Adrenal gland (tissue), 12 donors: ENCODE results near the gene MAGI1. TPM values are rescaled to one million over a fixed set of nuclear protein-coding genes. Genes with fewer than 3 reads are reported as not detected.

Experiments used
- DNase-seq, 7 donors: peaks; one replicate each; pipeline ENCODE4 v3.0.0-alpha.2; 2019 to 2020
- H3K27ac ChIP-seq, 5 donors: fragments of 200-600 bp; sonication (generic) in 4 of 5; 1 replicate in 3 of 5; 2 replicates in 2 of 5; pipeline versions ENCODE4 v1.5.1 to v1.8.0; 2016 to 2020; ENCODE audit warnings: mild to moderate bottlenecking in 1 of 5
- H3K27me3 ChIP-seq: fragments of 200-600 bp; 2 replicates; pipeline ENCODE4 v1.8.0; 2021
- H3K36me3 ChIP-seq, 2 donors: fragments of 200-600 bp; replicated peaks in 1 of 2; 1 replicate in 1 of 2; 2 replicates in 1 of 2; pipeline versions ENCODE4 v1.5.1 to v1.8.0; 2018 to 2022
- H3K4me1 ChIP-seq, 2 donors: fragments of 200-600 bp; replicated peaks in 1 of 2; 1 replicate in 1 of 2; 2 replicates in 1 of 2; pipeline versions ENCODE4 v1.5.1 to v1.8.0; 2018 to 2021
- H3K4me3 ChIP-seq, 4 donors: fragments of 200-600 bp; sonication (generic) in 3 of 4; one replicate each; pipeline ENCODE4 v1.5.1; 2016 to 2018
- H3K9me3 ChIP-seq, 3 donors: fragments of 200-600 bp; sonication (generic) in 1 of 3; replicated peaks in 1 of 3; 1 replicate in 2 of 3; 2 replicates in 1 of 3; pipeline versions ENCODE4 v1.5.1 to v1.8.0; 2016 to 2021
- POLR2A ChIP-seq, 2 donors: fragments of 450-650 bp; IDR thresholded peaks; one replicate each; pipeline ENCODE4 v1.6.1; 2017; ENCODE audit warnings: antibody characterized with exemption in 2 of 2, mild to moderate bottlenecking in 2 of 2, moderate library complexity in 1 of 2
- WGBS, 4 donors: extraction: QIAGEN DNeasy Blood & Tissue Kit in 2 of 4; methylation state at CpG; one replicate each; pipeline versions ENCODE4 v1.1.5 to v1.1.7; 2013 to 2017; 5-methylcytosine and 5-hydroxymethylcytosine counted together
- intact Hi-C, 2 donors: fragments of 100-400 bp; cut with DNase I; formaldehyde crosslinking; loops; one replicate each; pipeline versions ENCODE4 v1.14.1 to v1.15.0; 2022 to 2023
- polyA plus RNA-seq, 3 donors: library from polyadenylated mRNA; stranded (reverse); fragments of 200-250 nt in 2 of 3; fragments of 350-450 nt in 1 of 3; fragmentation: Illumina TruSeq in 1 of 3; extraction: RNeasy Lipid Tissue Mini Kit (QIAGEN cat#74804) in 1 of 3; gene quantifications; one replicate each; pipeline ENCODE4 v1.2.3, GENCODE V29; 2013 to 2014
- total RNA-seq, 9 donors: library from RNA; depleted of rRNA in 4 of 9; stranded (reverse); fragments of >200 nt in 4 of 9; fragments of 120-200 nt in 1 of 9; fragmentation: NEBNext Ultra II Directional in 1 of 9; extraction: Animal tissue kit (Norgen Biotek cat#: 25700) in 1 of 9; gene quantifications; one replicate each; pipeline versions ENCODE4 v1.1.0 to v1.2.4, GENCODE V29; 2013 to 2023
- TF ChIP-seq, protein P1 (sequence below), 6 experiments: fragments of 450-650 bp in 4 of 6; fragments of 200-600 bp in 2 of 6; sonication (generic) in 1 of 6; IDR thresholded peaks; 1 replicate in 5 of 6; 2 replicates in 1 of 6; pipeline versions ENCODE4 v1.5.1 to v1.8.0; 2016 to 2021; ENCODE audit warnings: antibody characterized with exemption in 6 of 6, mild to moderate bottlenecking in 2 of 6, moderate library complexity in 1 of 6
- donor health status: healthy with polysubstance abuse.
- donor health status: Bipolar disorder and iron deficiency.
- donor health status: DM: yes; HTN: yes; CAD: no.
- donor health status: DM: no; HTN: no; CAD: no.
- donor health status: DM: no; HTN: no; CAD: no.
- donor health status: DM: yes; HTN: yes; CAD: no.

Gene MAGI1
- total and polyA plus RNA-seq, 12 donors = 4.8 to 31.6 (median 18.5) TPM

DNA sequence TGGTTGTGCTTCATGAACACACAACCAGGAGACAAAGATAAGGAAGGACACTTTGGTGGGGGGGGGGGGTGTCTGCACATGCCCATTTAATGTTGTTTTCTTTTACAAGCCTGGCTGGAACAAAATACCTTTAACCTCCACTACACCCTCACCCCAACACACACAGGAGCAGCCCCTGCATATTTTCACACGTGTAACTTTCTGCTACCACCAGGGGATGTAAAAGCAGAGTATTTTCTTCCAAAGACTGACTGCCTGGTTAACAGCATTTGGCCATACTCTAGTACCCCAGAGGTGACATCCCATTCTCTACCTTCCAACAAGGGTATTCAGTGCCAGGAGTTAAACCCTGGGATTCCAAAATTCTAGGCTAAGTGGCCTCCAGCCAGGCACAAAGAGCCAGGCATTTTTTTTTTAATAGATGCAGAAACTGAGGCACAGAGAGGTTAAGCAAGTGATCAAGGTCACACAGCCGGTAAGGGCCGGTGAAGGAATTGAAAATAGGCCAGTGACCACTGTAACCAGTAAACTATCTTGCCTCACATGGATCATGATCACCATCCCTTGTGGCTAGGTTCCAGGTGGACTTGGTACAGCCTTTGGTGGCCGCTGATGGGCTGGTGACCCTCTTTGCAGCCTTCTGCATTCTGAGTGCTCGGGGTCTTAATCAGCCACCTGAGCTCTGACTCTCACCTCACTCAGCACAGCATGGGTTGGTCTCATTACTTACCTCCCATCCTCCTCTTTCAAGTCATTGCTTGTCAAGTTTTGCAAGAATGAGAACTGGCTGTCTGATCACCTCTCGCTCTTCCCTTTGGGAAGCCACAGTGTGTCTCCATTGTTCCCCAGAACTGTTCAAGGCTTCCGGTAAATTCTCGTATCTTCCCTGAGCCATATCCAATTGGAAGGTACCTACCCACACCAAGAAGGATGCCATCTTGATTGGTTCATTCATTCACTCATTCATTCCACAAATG is 20.4 kb downstream of the MAGI1 start:
- intact Hi-C loops = no loop called here
- Histone ChIP-seq H3K4me1 (no peaks in the 10 kb centered on the region), H3K36me3 (no peaks in the 10 kb centered on the region), H3K27me3 (no peaks in the 10 kb centered on the region), H3K4me3 (no peak overlapping the region), H3K9me3 (no peaks in the 10 kb centered on the region), H3K27ac (no peak overlapping the region)
- DNase-seq = no peak
- TF ChIP-seq, protein P1, sequence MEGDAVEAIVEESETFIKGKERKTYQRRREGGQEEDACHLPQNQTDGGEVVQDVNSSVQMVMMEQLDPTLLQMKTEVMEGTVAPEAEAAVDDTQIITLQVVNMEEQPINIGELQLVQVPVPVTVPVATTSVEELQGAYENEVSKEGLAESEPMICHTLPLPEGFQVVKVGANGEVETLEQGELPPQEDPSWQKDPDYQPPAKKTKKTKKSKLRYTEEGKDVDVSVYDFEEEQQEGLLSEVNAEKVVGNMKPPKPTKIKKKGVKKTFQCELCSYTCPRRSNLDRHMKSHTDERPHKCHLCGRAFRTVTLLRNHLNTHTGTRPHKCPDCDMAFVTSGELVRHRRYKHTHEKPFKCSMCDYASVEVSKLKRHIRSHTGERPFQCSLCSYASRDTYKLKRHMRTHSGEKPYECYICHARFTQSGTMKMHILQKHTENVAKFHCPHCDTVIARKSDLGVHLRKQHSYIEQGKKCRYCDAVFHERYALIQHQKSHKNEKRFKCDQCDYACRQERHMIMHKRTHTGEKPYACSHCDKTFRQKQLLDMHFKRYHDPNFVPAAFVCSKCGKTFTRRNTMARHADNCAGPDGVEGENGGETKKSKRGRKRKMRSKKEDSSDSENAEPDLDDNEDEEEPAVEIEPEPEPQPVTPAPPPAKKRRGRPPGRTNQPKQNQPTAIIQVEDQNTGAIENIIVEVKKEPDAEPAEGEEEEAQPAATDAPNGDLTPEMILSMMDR (IDR thresholded peaks at IDR 0.05) = no peak
- no peak for TF ChIP-seq POLR2A (IDR thresholded peaks at IDR 0.05)
- WGBS, 4 donors = 81 to 87% (median 84%) methylated on average over 8 of the region's 8 CpGs

DNA sequence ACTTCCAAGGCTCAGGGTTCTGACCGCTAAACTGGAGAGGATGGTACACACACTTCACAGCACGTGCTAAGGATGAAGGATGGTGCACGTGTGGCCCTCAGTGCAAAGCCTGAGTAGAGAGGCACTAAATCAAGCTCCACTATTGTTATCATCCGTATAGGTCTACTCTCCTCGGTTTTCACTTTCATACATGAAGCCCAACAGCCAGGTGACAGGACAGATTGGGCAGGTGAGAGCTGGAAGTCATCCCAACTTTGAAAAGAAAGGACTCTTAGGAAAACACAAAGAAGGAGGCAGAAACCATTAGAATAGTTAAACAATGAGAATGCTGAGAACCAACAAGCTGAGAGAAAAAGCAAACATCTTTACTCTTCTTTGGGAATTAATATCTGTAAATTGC is 21.1 kb downstream of the MAGI1 start:
- WGBS, 4 donors = 75 to 87% (median 80%) methylated on average over 5 of the region's 5 CpGs
- Histone ChIP-seq H3K4me1 (no peaks in the 10 kb centered on the region), H3K27me3 (no peaks in the 10 kb centered on the region), H3K36me3 (no peaks in the 10 kb centered on the region), H3K9me3 (no peaks in the 10 kb centered on the region), H3K4me3 (no peak overlapping the region), H3K27ac (no peak overlapping the region)
- no peak for TF ChIP-seq POLR2A (IDR thresholded peaks at IDR 0.05)
- TF ChIP-seq, protein P1 (IDR thresholded peaks at IDR 0.05) = no peak
- DNase-seq = no peak
- intact Hi-C loops = no loop called here

DNA sequence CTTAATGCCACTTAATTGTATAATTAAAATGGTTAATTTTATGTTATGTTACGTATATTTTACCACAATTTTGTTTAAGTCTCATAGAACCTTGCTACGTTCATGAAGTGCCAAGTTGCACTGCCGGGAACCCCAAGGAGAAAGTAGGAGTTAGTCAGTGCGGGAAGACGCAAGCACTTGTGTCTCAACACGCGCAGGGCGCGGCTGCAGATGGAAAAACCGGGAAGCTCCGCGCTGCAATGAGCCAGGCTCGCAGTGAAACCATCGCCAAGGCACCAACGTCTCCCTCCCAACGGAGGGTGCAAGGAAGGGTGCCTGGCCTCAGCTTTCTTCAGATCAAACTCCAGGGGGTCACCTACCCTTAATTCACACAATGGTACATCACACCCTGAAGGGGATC is 21.6 kb downstream of the MAGI1 start:
- H3K36me3 ChIP-seq = no peaks in the 10 kb centered on the region
- no peak for DNase-seq
- H3K27ac ChIP-seq = no peak overlapping the region
- intact Hi-C loops = no loop called here
- H3K27me3 ChIP-seq = no peaks in the 10 kb centered on the region
- no peak overlapping the region for H3K4me3 ChIP-seq
- no peaks in the 10 kb centered on the region for H3K4me1 ChIP-seq
- H3K9me3 ChIP-seq = no peaks in the 10 kb centered on the region
- WGBS, 4 donors = 87 to 93% (median 91%) methylated on average over 15 to 16 of the region's 16 CpGs
- TF ChIP-seq POLR2A (IDR thresholded peaks at IDR 0.05) = no peak
- TF ChIP-seq, protein P1 (IDR thresholded peaks at IDR 0.05) = no peak

DNA sequence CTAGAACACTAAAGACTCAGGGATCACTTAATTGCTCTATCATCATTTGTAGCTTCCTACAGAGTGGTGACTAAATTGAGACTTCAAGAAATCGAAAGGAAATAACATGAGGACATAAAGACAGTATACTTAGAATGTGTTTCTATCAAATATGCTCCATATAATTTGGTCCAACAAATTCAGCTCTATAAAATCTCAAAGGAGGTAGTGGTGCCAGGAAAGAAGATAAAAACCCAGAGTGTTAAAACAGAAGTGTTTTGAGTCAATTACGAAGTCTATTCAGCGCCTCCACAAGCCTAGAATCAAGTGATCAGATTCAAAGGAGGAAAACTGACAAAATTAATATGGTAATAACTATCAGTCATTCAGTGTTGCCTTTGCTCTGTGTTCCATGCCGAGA is 22.9 kb downstream of the MAGI1 start:
- Histone ChIP-seq H3K9me3 (no peaks in the 10 kb centered on the region), H3K36me3 (no peaks in the 10 kb centered on the region), H3K4me3 (no peak overlapping the region), H3K4me1 (no peaks in the 10 kb centered on the region), H3K27me3 (no peaks in the 10 kb centered on the region), H3K27ac (no peak overlapping the region)
- intact Hi-C loops = no loop called here
- 91 to 97% (median 95%) methylated on average over 4 of the region's 4 CpGs for WGBS, 4 donors
- TF ChIP-seq, protein P1 (IDR thresholded peaks at IDR 0.05) = no peak
- no peak for TF ChIP-seq POLR2A (IDR thresholded peaks at IDR 0.05)
- no peak for DNase-seq
